Measurements from ENCODE around the gene NDST3.

The NDST3 gene

DNA sequence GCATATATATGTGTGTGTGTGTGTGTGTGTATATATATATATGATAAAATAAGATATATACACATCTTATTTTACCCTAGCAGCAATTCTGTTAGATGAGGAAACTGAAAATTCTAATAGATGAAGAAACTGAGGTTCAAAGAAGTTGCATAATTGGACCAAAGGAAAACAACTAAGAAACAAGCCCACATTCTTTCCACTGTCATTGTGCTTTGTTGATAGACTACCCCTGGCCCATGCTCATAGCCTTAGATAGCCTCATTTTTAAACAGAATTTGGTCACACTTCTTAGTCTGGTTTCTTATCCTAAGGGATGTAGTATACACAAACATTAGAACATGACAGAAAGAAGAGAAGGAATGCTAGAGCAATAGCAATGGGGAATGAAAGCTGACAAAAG is 138.8 kb downstream of the NDST3 start:
- no peaks in the 10 kb centered on the region for H4K20me1 ChIP-seq (ENCODE audit: insufficient read depth, low read length)
- H3K27ac ChIP-seq (ENCODE audit: low read length): peak overlapping the region; percentile 98
- no peak overlapping the region for H2AFZ ChIP-seq (ENCODE audit: low read depth, low read length)
- DNase-seq (no peak), ATAC-seq (ENCODE audit: insufficient read depth, low read depth) (no peak)
- H3K9me3 ChIP-seq (ENCODE audit: insufficient read depth, low read length, severe bottlenecking): no peaks in the 10 kb centered on the region
- peaks cover 26% of the 10 kb centered on the region for H3K79me2 ChIP-seq (ENCODE audit: insufficient read depth, low read length)
- H3K4me2 ChIP-seq (ENCODE audit: insufficient read depth, low read length): peak overlapping the region; percentile 55
- peak overlapping the region; percentile 59 for H3K9ac ChIP-seq (ENCODE audit: low read depth, low read length)
- peaks cover 18% of the 10 kb centered on the region for H3K36me3 ChIP-seq (ENCODE audit: insufficient read depth, low read length)
- TF ChIP-seq, protein P1, sequence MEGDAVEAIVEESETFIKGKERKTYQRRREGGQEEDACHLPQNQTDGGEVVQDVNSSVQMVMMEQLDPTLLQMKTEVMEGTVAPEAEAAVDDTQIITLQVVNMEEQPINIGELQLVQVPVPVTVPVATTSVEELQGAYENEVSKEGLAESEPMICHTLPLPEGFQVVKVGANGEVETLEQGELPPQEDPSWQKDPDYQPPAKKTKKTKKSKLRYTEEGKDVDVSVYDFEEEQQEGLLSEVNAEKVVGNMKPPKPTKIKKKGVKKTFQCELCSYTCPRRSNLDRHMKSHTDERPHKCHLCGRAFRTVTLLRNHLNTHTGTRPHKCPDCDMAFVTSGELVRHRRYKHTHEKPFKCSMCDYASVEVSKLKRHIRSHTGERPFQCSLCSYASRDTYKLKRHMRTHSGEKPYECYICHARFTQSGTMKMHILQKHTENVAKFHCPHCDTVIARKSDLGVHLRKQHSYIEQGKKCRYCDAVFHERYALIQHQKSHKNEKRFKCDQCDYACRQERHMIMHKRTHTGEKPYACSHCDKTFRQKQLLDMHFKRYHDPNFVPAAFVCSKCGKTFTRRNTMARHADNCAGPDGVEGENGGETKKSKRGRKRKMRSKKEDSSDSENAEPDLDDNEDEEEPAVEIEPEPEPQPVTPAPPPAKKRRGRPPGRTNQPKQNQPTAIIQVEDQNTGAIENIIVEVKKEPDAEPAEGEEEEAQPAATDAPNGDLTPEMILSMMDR (IDR thresholded peaks at IDR 0.05; ENCODE audit: borderline replicate concordance, extremely low read depth, low read length, poor library complexity, severe bottlenecking): no peak
- no peak for TF ChIP-seq EZH2 (IDR thresholded peaks at IDR 0.05; ENCODE audit: borderline replicate concordance, low read depth, low read length, severe bottlenecking)
- peak overlapping the region in 1 of 2 experiments; percentile 18; a peak in 2 of 4 replicates for H3K4me3 ChIP-seq (ENCODE audit: low read depth in 1 of 2, low read length in 2 of 2)
- H3K4me1 ChIP-seq (ENCODE audit: insufficient read depth, low read length): peaks cover 86% of the 10 kb centered on the region
- H3K27me3 ChIP-seq (ENCODE audit: insufficient read depth, low read length, poor library complexity): no peaks in the 10 kb centered on the region

DNA sequence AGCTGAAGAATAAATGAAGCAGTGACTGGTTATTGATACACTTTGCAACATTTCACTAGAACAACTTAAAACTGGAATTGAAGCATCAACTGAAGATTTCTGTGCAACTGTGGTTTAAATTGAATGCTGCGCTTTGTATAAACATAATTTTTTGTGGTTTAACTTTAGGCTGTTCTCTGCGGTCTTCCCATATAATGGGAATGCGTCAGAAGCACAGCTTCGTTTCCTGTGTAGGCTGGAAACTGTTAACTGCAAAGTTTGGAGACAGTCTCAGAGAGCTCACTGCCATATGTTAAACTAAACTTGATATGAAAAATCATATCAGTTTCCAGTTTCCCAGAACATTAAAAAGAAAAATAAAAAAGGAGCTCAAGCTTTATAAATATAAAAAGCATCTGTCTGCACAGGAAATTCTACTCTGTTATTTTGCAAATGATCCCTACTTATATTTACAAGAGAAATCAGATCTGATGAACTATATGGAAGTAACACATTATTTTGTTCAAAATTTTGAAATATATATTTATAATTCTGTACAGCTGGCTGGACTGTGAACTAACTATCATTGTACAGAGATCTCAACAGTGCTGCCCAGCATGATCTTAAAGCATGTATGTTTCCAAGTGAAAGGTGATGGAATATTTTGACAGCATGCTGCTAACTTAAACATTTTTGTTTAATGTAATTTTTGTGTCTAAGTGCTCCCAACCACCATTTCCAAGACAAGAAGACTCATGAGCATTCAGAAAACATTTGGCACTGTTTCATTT is 139.9 kb downstream of the NDST3 start:
- peak overlapping the region; percentile 55 for H3K4me2 ChIP-seq (ENCODE audit: insufficient read depth, low read length)
- H3K27ac ChIP-seq (ENCODE audit: low read length): peak overlapping the region; percentile 98
- H3K4me1 ChIP-seq (ENCODE audit: insufficient read depth, low read length): peaks cover 87% of the 10 kb centered on the region

DNA sequence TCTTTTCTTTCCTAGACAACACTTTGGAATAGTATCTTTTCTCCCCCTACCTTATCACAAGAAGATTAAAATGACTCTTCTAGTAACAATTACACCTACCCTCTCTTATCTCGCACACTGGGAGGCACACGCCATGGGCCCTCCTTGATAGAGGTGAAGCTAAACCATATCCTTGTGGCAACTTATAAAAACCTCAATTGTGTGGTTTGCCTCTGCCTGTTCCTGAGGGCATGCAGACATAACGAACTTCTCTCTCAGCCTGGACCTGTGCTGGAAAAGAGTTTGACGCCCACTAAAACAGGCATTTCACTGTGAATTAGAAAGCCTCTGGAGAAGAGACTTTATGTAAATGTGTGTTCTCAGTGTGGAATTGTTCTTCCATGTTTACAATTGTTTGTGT is 141.2 kb downstream of the NDST3 start:
- peak overlapping the region; percentile 59 for H3K9ac ChIP-seq (ENCODE audit: low read depth, low read length)
- peaks cover 25% of the 10 kb centered on the region for H3K79me2 ChIP-seq (ENCODE audit: insufficient read depth, low read length)
- no peaks in the 10 kb centered on the region for H4K20me1 ChIP-seq (ENCODE audit: insufficient read depth, low read length)
- no peak overlapping the region for H3K4me3 ChIP-seq (ENCODE audit: low read depth in 1 of 2, low read length in 2 of 2)
- no peaks in the 10 kb centered on the region for H3K27me3 ChIP-seq (ENCODE audit: insufficient read depth, low read length, poor library complexity)
- TF ChIP-seq EZH2 (IDR thresholded peaks at IDR 0.05; ENCODE audit: borderline replicate concordance, low read depth, low read length, severe bottlenecking): no peak
- TF ChIP-seq, protein P1 (IDR thresholded peaks at IDR 0.05; ENCODE audit: borderline replicate concordance, extremely low read depth, low read length, poor library complexity, severe bottlenecking): no peak
- ATAC-seq (ENCODE audit: insufficient read depth, low read depth) (peak; percentile 85), DNase-seq (peak; percentile 80)
- H3K4me1 ChIP-seq (ENCODE audit: insufficient read depth, low read length): peaks cover 86% of the 10 kb centered on the region
- H3K9me3 ChIP-seq (ENCODE audit: insufficient read depth, low read length, severe bottlenecking): no peaks in the 10 kb centered on the region
- peak overlapping the region; percentile 55 for H3K4me2 ChIP-seq (ENCODE audit: insufficient read depth, low read length)
- H3K27ac ChIP-seq (ENCODE audit: low read length): peak overlapping the region; percentile 98
- H3K36me3 ChIP-seq (ENCODE audit: insufficient read depth, low read length): peaks cover 33% of the 10 kb centered on the region
- H2AFZ ChIP-seq (ENCODE audit: low read depth, low read length): no peak overlapping the region

More for the DNA sequence above, 139.9 kb downstream of the NDST3 start:
- H3K27me3 ChIP-seq (ENCODE audit: insufficient read depth, low read length, poor library complexity): no peaks in the 10 kb centered on the region
- H4K20me1 ChIP-seq (ENCODE audit: insufficient read depth, low read length): no peaks in the 10 kb centered on the region
- peaks cover 25% of the 10 kb centered on the region for H3K79me2 ChIP-seq (ENCODE audit: insufficient read depth, low read length)
- peak overlapping the region; percentile 59 for H3K9ac ChIP-seq (ENCODE audit: low read depth, low read length)
- peak; percentile 72 for DNase-seq
- peaks cover 25% of the 10 kb centered on the region for H3K36me3 ChIP-seq (ENCODE audit: insufficient read depth, low read length)
- TF ChIP-seq, protein P1 (IDR thresholded peaks at IDR 0.05; ENCODE audit: borderline replicate concordance, extremely low read depth, low read length, poor library complexity, severe bottlenecking): no peak
- TF ChIP-seq EZH2 (IDR thresholded peaks at IDR 0.05; ENCODE audit: borderline replicate concordance, low read depth, low read length, severe bottlenecking): no peak
- no peak overlapping the region for H2AFZ ChIP-seq (ENCODE audit: low read depth, low read length)
- H3K9me3 ChIP-seq (ENCODE audit: insufficient read depth, low read length, severe bottlenecking): no peaks in the 10 kb centered on the region
- peak overlapping the region in 1 of 2 experiments; percentile 24; a peak in 2 of 4 replicates for H3K4me3 ChIP-seq (ENCODE audit: low read depth in 1 of 2, low read length in 2 of 2)
- ATAC-seq (ENCODE audit: insufficient read depth, low read depth): peak; percentile 81

Measured in DND-41 (cell line).